HCT116 (cell line): ENCODE results near the gene HCLS1.

Experiments used
- CEBPB ChIP-seq: IDR thresholded peaks from 2 replicates; pipeline ENCODE4 v1.6.1; 2012; ENCODE audit warnings: low read depth
- SP1 ChIP-seq: IDR thresholded peaks from 2 replicates; pipeline ENCODE4 v1.6.1; 2012; ENCODE audit warnings: low read depth
- YY1 ChIP-seq: IDR thresholded peaks from 2 replicates; pipeline ENCODE4 v1.6.1; 2011; ENCODE audit warnings: low read length, low read depth, moderate library complexity, mild to moderate bottlenecking; ENCODE audit not compliant: insufficient replicate concordance; ENCODE audit errors: extremely low read depth
- TF ChIP-seq, protein P1 (sequence below), 3 experiments: fragments of 200-600 bp in 1 of 3; sonication (generic) in 1 of 3; IDR thresholded peaks in 2 of 3; conservative IDR thresholded peaks in 1 of 3; 2 replicates each; pipeline ENCODE4 v1.5.1; 2012 to 2017; ENCODE audit warnings: low read depth in 2 of 3, low read length in 2 of 3, antibody characterized with exemption in 1 of 3, borderline replicate concordance in 1 of 3, control low read depth in 1 of 3, mild to moderate bottlenecking in 1 of 3, mixed read lengths in 1 of 3, mixed run types in 1 of 3, moderate library complexity in 1 of 3; ENCODE audit not compliant: insufficient read depth in 1 of 3

DNA sequence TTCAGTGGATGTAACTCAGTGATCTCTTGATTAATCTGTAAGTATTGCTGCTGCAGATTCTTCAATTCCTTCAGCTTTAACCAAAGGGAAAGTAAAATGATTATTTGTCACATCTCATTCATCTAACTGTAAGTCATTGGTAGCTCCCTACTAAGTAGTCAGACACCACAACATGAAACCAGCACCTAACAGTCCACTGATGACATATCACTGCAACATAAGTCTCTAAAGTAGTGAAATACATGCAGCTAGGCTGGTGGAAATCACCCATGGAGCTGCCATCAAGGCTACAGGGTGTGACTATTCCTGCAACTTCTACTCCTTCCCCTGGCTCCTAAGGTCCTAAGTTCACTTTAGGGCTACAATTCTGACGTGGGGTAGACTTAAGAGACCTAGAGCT, 21.1 kb upstream of the HCLS1 start:
- TF ChIP-seq YY1 (no peak), CEBPB (no peak), SP1 (no peak)
- TF ChIP-seq, protein P1, sequence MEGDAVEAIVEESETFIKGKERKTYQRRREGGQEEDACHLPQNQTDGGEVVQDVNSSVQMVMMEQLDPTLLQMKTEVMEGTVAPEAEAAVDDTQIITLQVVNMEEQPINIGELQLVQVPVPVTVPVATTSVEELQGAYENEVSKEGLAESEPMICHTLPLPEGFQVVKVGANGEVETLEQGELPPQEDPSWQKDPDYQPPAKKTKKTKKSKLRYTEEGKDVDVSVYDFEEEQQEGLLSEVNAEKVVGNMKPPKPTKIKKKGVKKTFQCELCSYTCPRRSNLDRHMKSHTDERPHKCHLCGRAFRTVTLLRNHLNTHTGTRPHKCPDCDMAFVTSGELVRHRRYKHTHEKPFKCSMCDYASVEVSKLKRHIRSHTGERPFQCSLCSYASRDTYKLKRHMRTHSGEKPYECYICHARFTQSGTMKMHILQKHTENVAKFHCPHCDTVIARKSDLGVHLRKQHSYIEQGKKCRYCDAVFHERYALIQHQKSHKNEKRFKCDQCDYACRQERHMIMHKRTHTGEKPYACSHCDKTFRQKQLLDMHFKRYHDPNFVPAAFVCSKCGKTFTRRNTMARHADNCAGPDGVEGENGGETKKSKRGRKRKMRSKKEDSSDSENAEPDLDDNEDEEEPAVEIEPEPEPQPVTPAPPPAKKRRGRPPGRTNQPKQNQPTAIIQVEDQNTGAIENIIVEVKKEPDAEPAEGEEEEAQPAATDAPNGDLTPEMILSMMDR (IDR thresholded peaks at IDR 0.05 in 2 of 3, conservative IDR thresholded peaks at IDR 0.05 in 1 of 3; ENCODE audit: borderline replicate concordance in 1 of 3, insufficient read depth in 1 of 3, low read depth in 2 of 3, low read length in 2 of 3): no peak
